Neutrophil (primary cell): Measurements from ENCODE around the gene KCNQ2.
"Not testable (repeated sequence)": the region's sequence is repeated elsewhere in the genome, so short reads cannot be mapped to it uniquely, and the experiment has no call there.

Experiments
- H3K27ac ChIP-seq: fragments of 200-600 bp; sonication (generic); 2 replicates; pipeline ENCODE4 v1.5.1; 2016; ENCODE audit warnings: mild to moderate bottlenecking, moderate library complexity
- H3K27me3 ChIP-seq: fragments of 200-600 bp; sonication (generic); 2 replicates; pipeline ENCODE4 v1.6.0; 2016; ENCODE audit warnings: mild to moderate bottlenecking
- H3K36me3 ChIP-seq: fragments of 200-600 bp; sonication (generic); 2 replicates; pipeline ENCODE4 v1.5.1; 2017
- H3K4me1 ChIP-seq, 2 experiments: fragments of 200-600 bp in 1 of 2; sonication (generic) in 1 of 2; 1 replicate in 1 of 2; 2 replicates in 1 of 2; pipeline versions ENCODE4 v1.5.1 to v1.6.1; 2013 to 2016; ENCODE audit warnings: low read depth in 1 of 2, low read length in 1 of 2, mild to moderate bottlenecking in 1 of 2, moderate library complexity in 1 of 2; ENCODE audit not compliant: control insufficient read depth in 1 of 2, insufficient read depth in 1 of 2
- H3K4me3 ChIP-seq, 2 experiments: fragments of 200-600 bp in 1 of 2; sonication (generic) in 1 of 2; 1 replicate in 1 of 2; 2 replicates in 1 of 2; pipeline ENCODE4 v1.5.1; 2013 to 2016; ENCODE audit warnings: low read depth in 1 of 2, low read length in 1 of 2, mild to moderate bottlenecking in 1 of 2, moderate library complexity in 1 of 2
- H3K9me3 ChIP-seq: fragments of 200-600 bp; sonication (generic); 2 replicates; pipeline ENCODE4 v1.5.1; 2016
- TF ChIP-seq, protein P1 (sequence below): fragments of 200-600 bp; sonication (generic); IDR thresholded peaks from 2 replicates; pipeline ENCODE4 v1.5.1; 2016; ENCODE audit warnings: antibody characterized with exemption

KCNQ2 gene

DNA sequence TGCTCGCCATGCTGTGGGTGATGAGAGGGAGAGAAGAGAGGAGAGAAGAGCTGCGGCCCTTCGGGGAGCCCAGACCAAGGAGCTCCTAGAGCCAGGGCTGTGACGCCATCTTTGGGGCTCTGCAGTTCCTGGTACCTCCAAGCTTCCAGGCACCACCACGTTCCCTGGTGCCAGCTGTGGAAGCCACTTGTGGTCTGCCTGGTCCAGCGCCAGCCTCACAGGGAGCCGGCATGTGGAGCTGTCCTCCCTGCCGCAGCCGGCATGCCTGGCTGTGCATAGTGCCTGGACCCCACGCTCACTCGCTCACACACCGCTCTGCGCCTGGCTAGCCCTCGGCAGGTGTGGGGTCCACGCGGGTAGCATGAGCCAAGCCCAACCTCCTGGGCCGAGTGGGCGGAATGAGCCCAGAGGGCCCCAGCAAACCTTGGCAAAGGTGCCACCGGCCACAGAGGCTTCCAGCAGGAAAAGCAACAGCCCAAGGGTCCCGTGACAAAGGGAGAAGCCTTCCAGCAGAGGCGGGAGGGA lies 92.0 kb downstream of the KCNQ2 start:
- Histone ChIP-seq H3K4me3 (no peak overlapping the region), H3K9me3 (no peaks in the 10 kb centered on the region), H3K36me3 (no peaks in the 10 kb centered on the region), H3K27me3 (peaks cover 51% of the 10 kb centered on the region), H3K4me1 (no peaks in the 10 kb centered on the region), H3K27ac (no peak overlapping the region)
- TF ChIP-seq, protein P1, sequence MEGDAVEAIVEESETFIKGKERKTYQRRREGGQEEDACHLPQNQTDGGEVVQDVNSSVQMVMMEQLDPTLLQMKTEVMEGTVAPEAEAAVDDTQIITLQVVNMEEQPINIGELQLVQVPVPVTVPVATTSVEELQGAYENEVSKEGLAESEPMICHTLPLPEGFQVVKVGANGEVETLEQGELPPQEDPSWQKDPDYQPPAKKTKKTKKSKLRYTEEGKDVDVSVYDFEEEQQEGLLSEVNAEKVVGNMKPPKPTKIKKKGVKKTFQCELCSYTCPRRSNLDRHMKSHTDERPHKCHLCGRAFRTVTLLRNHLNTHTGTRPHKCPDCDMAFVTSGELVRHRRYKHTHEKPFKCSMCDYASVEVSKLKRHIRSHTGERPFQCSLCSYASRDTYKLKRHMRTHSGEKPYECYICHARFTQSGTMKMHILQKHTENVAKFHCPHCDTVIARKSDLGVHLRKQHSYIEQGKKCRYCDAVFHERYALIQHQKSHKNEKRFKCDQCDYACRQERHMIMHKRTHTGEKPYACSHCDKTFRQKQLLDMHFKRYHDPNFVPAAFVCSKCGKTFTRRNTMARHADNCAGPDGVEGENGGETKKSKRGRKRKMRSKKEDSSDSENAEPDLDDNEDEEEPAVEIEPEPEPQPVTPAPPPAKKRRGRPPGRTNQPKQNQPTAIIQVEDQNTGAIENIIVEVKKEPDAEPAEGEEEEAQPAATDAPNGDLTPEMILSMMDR, result no peak

- H3K27ac ChIP-seq, H3K36me3 ChIP-seq, H3K9me3 ChIP-seq, H3K4me3 ChIP-seq, H3K4me1 ChIP-seq: not testable (repeated sequence)
- H3K27me3 ChIP-seq, result peaks cover 55% of the 10 kb centered on the region
Observed at GRCh38 chr20:63379872-63380271, 92.6 kb downstream of the KCNQ2 start.

DNA sequence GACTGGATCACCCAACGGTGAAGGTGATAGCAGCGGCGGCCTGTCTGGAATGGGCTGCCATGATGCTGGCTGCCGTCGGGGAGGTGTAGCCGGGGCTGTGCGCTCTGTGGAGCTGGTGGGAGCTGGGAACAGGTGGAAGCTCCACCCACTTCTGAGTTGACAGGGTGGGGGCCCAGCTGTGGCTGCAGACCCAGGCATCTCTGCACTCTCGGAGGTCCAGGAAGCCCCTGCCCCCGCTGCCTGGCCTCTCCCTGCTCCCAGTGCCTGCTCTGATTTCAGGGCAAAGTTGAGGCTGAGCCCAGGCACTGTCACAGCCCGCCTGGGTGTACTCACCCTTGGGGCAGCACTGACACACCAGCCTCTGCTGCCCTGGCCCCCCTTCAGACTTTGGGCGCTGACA lies 93.2 kb downstream of the KCNQ2 start:
- H3K9me3 ChIP-seq, result no peaks in the 10 kb centered on the region
- TF ChIP-seq, protein P1, result no peak
- no peak overlapping the region for H3K27ac ChIP-seq
- H3K4me1 ChIP-seq, result no peaks in the 10 kb centered on the region
- peaks cover 60% of the 10 kb centered on the region for H3K27me3 ChIP-seq
- no peak overlapping the region for H3K4me3 ChIP-seq
- H3K36me3 ChIP-seq, result no peaks in the 10 kb centered on the region

DNA sequence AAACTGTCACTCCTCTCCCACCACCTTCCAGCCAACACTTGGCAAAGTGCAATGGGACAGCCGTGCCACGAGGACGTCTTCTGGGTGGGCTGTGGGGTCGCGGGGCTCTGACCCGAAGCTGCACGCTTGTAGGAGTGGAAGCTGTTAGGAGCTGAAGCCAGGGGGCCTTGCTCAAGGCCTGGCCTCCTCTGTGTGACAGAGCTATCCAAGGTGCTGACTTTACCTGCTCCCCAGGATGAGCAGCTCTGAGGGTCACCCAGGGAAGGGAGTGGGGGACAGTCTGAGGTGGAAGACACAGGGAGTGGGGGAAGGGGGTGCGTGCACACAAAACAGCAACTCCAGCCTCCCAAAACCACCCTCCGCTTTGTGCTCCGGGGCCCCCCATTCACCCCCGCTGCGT lies 93.8 kb downstream of the KCNQ2 start:
- Histone ChIP-seq H3K27me3 (peaks cover 66% of the 10 kb centered on the region), H3K4me3 (no peak overlapping the region), H3K27ac (no peak overlapping the region), H3K4me1 (no peaks in the 10 kb centered on the region), H3K9me3 (no peaks in the 10 kb centered on the region), H3K36me3 (no peaks in the 10 kb centered on the region)
- TF ChIP-seq, protein P1, result no peak

DNA sequence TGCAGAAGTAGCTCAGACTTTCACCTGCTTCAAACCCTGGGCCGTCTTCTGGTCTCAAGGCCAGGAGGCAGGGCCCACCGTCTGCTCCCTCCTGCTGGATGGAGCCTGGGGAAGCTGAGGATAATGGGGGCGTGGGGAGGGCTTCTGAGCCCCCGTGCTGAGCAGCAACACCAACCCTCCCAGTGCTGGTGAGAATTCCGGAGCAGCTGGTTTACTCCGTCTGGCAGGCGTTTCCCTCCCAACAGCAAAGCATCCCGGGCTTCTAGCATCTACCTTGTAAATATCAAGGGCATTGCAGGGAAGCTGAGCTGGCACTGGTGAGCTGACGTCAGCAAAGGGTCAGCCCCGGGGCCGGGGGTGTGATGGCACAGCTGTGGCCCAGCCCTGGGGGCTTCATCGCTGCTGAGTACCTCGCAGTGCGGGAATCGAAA lies 94.5 kb downstream of the KCNQ2 start:
- H3K27ac ChIP-seq, result no peak overlapping the region
- H3K4me1 ChIP-seq, result no peaks in the 10 kb centered on the region
- peaks cover 61% of the 10 kb centered on the region for H3K27me3 ChIP-seq
- no peaks in the 10 kb centered on the region for H3K36me3 ChIP-seq
- TF ChIP-seq, protein P1, result no peak
- no peak overlapping the region for H3K4me3 ChIP-seq
- no peaks in the 10 kb centered on the region for H3K9me3 ChIP-seq

- Histone ChIP-seq H3K9me3 (no peaks in the 10 kb centered on the region), H3K4me1 (no peaks in the 10 kb centered on the region), H3K36me3 (no peaks in the 10 kb centered on the region), H3K27ac (no peak overlapping the region), H3K27me3 (peaks cover 61% of the 10 kb centered on the region), H3K4me3 (no peak overlapping the region)
- TF ChIP-seq, protein P1, result no peak
Observed at GRCh38 chr20:63377256-63377941, 95.1 kb downstream of the KCNQ2 start.
